ENCODE results near the gene PTPRM.

- TF ChIP-seq, protein P1, sequence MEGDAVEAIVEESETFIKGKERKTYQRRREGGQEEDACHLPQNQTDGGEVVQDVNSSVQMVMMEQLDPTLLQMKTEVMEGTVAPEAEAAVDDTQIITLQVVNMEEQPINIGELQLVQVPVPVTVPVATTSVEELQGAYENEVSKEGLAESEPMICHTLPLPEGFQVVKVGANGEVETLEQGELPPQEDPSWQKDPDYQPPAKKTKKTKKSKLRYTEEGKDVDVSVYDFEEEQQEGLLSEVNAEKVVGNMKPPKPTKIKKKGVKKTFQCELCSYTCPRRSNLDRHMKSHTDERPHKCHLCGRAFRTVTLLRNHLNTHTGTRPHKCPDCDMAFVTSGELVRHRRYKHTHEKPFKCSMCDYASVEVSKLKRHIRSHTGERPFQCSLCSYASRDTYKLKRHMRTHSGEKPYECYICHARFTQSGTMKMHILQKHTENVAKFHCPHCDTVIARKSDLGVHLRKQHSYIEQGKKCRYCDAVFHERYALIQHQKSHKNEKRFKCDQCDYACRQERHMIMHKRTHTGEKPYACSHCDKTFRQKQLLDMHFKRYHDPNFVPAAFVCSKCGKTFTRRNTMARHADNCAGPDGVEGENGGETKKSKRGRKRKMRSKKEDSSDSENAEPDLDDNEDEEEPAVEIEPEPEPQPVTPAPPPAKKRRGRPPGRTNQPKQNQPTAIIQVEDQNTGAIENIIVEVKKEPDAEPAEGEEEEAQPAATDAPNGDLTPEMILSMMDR (IDR thresholded peaks at IDR 0.05): no peak
- TF ChIP-seq EP300 (IDR thresholded peaks at IDR 0.05) (no peak), POLR2AphosphoS5 (IDR thresholded peaks at IDR 0.05) (no peak), POLR2A (IDR thresholded peaks at IDR 0.05) (no peak)
Measured at GRCh38 chr18:8186413-8186812, 619.3 kb downstream of the PTPRM start.

All from gastroesophageal sphincter (tissue), 3 donors.